ENCODE data around the gene RPL15. TPM values are rescaled to one million over a fixed set of nuclear protein-coding genes. Genes with fewer than 3 reads are reported as not detected.
"Not testable (repeated sequence)": the region's sequence is repeated elsewhere in the genome, so short reads cannot be mapped to it uniquely, and the experiment has no call there.

Gene RPL15
- total RNA-seq, 1 donor, result 3,750 TPM

GRCh38 chr3:23881993-23882392 is 34.9 kb upstream of the RPL15 start:
- H3K9me3 ChIP-seq (ENCODE audit: low read depth, low read length); H3K4me3 ChIP-seq (ENCODE audit: low read length); H3K4me1 ChIP-seq (ENCODE audit: insufficient read depth, low read length); H3K27me3 ChIP-seq (ENCODE audit: insufficient read depth, low read length): not testable (repeated sequence)

- Histone ChIP-seq H3K9me3 (ENCODE audit: low read depth, low read length) (no peaks in the 10 kb centered on the region), H3K27me3 (ENCODE audit: insufficient read depth, low read length) (no peaks in the 10 kb centered on the region), H3K4me1 (ENCODE audit: insufficient read depth, low read length) (peaks cover 2% of the 10 kb centered on the region), H3K4me3 (ENCODE audit: low read length) (no peak overlapping the region)
These were observed 34.4 kb upstream of the RPL15 start for GRCh38 chr3:23882487-23882918.

- Histone ChIP-seq H3K4me1 (ENCODE audit: insufficient read depth, low read length) (no peaks in the 10 kb centered on the region), H3K27me3 (ENCODE audit: insufficient read depth, low read length) (no peaks in the 10 kb centered on the region), H3K4me3 (ENCODE audit: low read length) (no peak overlapping the region), H3K9me3 (ENCODE audit: low read depth, low read length) (no peaks in the 10 kb centered on the region)
These were observed 32.5 kb upstream of the RPL15 start for GRCh38 chr3:23884481-23884880.

GRCh38 chr3:23885210-23885609 is 31.7 kb upstream of the RPL15 start:
- Histone ChIP-seq H3K9me3 (ENCODE audit: low read depth, low read length) (no peaks in the 10 kb centered on the region), H3K4me1 (ENCODE audit: insufficient read depth, low read length) (no peaks in the 10 kb centered on the region), H3K27me3 (ENCODE audit: insufficient read depth, low read length) (no peaks in the 10 kb centered on the region), H3K4me3 (ENCODE audit: low read length) (no peak overlapping the region)

GRCh38 chr3:23886311-23886710 is 30.6 kb upstream of the RPL15 start:
- H3K27me3 ChIP-seq (ENCODE audit: insufficient read depth, low read length), result no peaks in the 10 kb centered on the region
- no peaks in the 10 kb centered on the region for H3K4me1 ChIP-seq (ENCODE audit: insufficient read depth, low read length)
- no peaks in the 10 kb centered on the region for H3K9me3 ChIP-seq (ENCODE audit: low read depth, low read length)
- no peak overlapping the region for H3K4me3 ChIP-seq (ENCODE audit: low read length)

- Histone ChIP-seq H3K4me1 (ENCODE audit: insufficient read depth, low read length) (no peaks in the 10 kb centered on the region), H3K4me3 (ENCODE audit: low read length) (no peak overlapping the region), H3K9me3 (ENCODE audit: low read depth, low read length) (no peaks in the 10 kb centered on the region), H3K27me3 (ENCODE audit: insufficient read depth, low read length) (no peaks in the 10 kb centered on the region)
These were observed 28.2 kb upstream of the RPL15 start for GRCh38 chr3:23888617-23889228.

GRCh38 chr3:23889386-23889785 is 27.5 kb upstream of the RPL15 start:
- H3K4me3 ChIP-seq (ENCODE audit: low read length), result no peak overlapping the region
- no peaks in the 10 kb centered on the region for H3K4me1 ChIP-seq (ENCODE audit: insufficient read depth, low read length)
- no peaks in the 10 kb centered on the region for H3K27me3 ChIP-seq (ENCODE audit: insufficient read depth, low read length)
- no peaks in the 10 kb centered on the region for H3K9me3 ChIP-seq (ENCODE audit: low read depth, low read length)

- Histone ChIP-seq H3K4me3 (ENCODE audit: low read length) (no peak overlapping the region), H3K27me3 (ENCODE audit: insufficient read depth, low read length) (no peaks in the 10 kb centered on the region), H3K9me3 (ENCODE audit: low read depth, low read length) (no peaks in the 10 kb centered on the region), H3K4me1 (ENCODE audit: insufficient read depth, low read length) (no peaks in the 10 kb centered on the region)
These were observed 27.0 kb upstream of the RPL15 start for GRCh38 chr3:23889950-23890349.

GRCh38 chr3:23894254-23895061 is 22.5 kb upstream of the RPL15 start:
- H3K4me1 ChIP-seq (ENCODE audit: insufficient read depth, low read length), result no peaks in the 10 kb centered on the region
- H3K9me3 ChIP-seq (ENCODE audit: low read depth, low read length), result no peaks in the 10 kb centered on the region
- no peaks in the 10 kb centered on the region for H3K27me3 ChIP-seq (ENCODE audit: insufficient read depth, low read length)
- H3K4me3 ChIP-seq (ENCODE audit: low read length), result no peak overlapping the region

- no peak overlapping the region for H3K4me3 ChIP-seq (ENCODE audit: low read length)
- no peaks in the 10 kb centered on the region for H3K9me3 ChIP-seq (ENCODE audit: low read depth, low read length)
- no peaks in the 10 kb centered on the region for H3K27me3 ChIP-seq (ENCODE audit: insufficient read depth, low read length)
- H3K4me1 ChIP-seq (ENCODE audit: insufficient read depth, low read length), result no peaks in the 10 kb centered on the region
These were observed 21.8 kb upstream of the RPL15 start for GRCh38 chr3:23895181-23895580.

GRCh38 chr3:23900744-23901143 is 16.2 kb upstream of the RPL15 start:
- H3K27me3 ChIP-seq (ENCODE audit: insufficient read depth, low read length), result no peaks in the 10 kb centered on the region
- no peak overlapping the region for H3K4me3 ChIP-seq (ENCODE audit: low read length)
- no peaks in the 10 kb centered on the region for H3K9me3 ChIP-seq (ENCODE audit: low read depth, low read length)
- H3K4me1 ChIP-seq (ENCODE audit: insufficient read depth, low read length), result no peaks in the 10 kb centered on the region

GRCh38 chr3:23904545-23904944 is 12.4 kb upstream of the RPL15 start:
- Histone ChIP-seq H3K4me3 (ENCODE audit: low read length) (no peak overlapping the region), H3K4me1 (ENCODE audit: insufficient read depth, low read length) (no peaks in the 10 kb centered on the region), H3K9me3 (ENCODE audit: low read depth, low read length) (no peaks in the 10 kb centered on the region), H3K27me3 (ENCODE audit: insufficient read depth, low read length) (no peaks in the 10 kb centered on the region)

GRCh38 chr3:23909341-23909740 is 7.6 kb upstream of the RPL15 start:
- Histone ChIP-seq H3K4me1 (ENCODE audit: insufficient read depth, low read length) (no peaks in the 10 kb centered on the region), H3K27me3 (ENCODE audit: insufficient read depth, low read length) (no peaks in the 10 kb centered on the region), H3K4me3 (ENCODE audit: low read length) (no peak overlapping the region), H3K9me3 (ENCODE audit: low read depth, low read length) (no peaks in the 10 kb centered on the region)

- Histone ChIP-seq H3K4me3 (ENCODE audit: low read length) (no peak overlapping the region), H3K27me3 (ENCODE audit: insufficient read depth, low read length) (no peaks in the 10 kb centered on the region), H3K9me3 (ENCODE audit: low read depth, low read length) (no peaks in the 10 kb centered on the region), H3K4me1 (ENCODE audit: insufficient read depth, low read length) (peaks cover 15% of the 10 kb centered on the region)
These were observed 5.5 kb upstream of the RPL15 start for GRCh38 chr3:23911397-23911796.

GRCh38 chr3:23912335-23912734 is 4.6 kb upstream of the RPL15 start:
- not testable (repeated sequence) for H3K27me3 ChIP-seq (ENCODE audit: insufficient read depth, low read length); H3K4me3 ChIP-seq (ENCODE audit: low read length); H3K9me3 ChIP-seq (ENCODE audit: low read depth, low read length)
- peaks cover 16% of the 10 kb centered on the region for H3K4me1 ChIP-seq (ENCODE audit: insufficient read depth, low read length)

GRCh38 chr3:23913182-23913581 is 3.8 kb upstream of the RPL15 start:
- no peaks in the 10 kb centered on the region for H3K27me3 ChIP-seq (ENCODE audit: insufficient read depth, low read length)
- peaks cover 22% of the 10 kb centered on the region for H3K4me1 ChIP-seq (ENCODE audit: insufficient read depth, low read length)
- H3K9me3 ChIP-seq (ENCODE audit: low read depth, low read length), result no peaks in the 10 kb centered on the region
- no peak overlapping the region for H3K4me3 ChIP-seq (ENCODE audit: low read length)

All from mononuclear cell (primary cell).